ENCODE results near the gene P2RX5. TPM values are rescaled to one million over a fixed set of nuclear protein-coding genes. Genes with fewer than 3 reads are reported as not detected.

P2RX5 gene, protein sequence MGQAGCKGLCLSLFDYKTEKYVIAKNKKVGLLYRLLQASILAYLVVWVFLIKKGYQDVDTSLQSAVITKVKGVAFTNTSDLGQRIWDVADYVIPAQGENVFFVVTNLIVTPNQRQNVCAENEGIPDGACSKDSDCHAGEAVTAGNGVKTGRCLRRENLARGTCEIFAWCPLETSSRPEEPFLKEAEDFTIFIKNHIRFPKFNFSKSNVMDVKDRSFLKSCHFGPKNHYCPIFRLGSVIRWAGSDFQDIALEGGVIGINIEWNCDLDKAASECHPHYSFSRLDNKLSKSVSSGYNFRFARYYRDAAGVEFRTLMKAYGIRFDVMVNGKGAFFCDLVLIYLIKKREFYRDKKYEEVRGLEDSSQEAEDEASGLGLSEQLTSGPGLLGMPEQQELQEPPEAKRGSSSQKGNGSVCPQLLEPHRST
- total RNA-seq: 0.88 and 3.6 TPM in 2 replicates

GRCh38 chr17:3695723-3696411 lies at the start of gene P2RX5:
P2RX5 (minus strand) TSS chr17:3696155; CDS start chr17:3696005, 150 bp downstream.

GRCh38 chr17:3723556-3724377 lies 27.8 kb upstream of the P2RX5 start, which contains the start of gene HASPIN:
HASPIN (plus strand) TSS chr17:3723903; CDS start chr17:3723936, 33 bp downstream.

DNA sequence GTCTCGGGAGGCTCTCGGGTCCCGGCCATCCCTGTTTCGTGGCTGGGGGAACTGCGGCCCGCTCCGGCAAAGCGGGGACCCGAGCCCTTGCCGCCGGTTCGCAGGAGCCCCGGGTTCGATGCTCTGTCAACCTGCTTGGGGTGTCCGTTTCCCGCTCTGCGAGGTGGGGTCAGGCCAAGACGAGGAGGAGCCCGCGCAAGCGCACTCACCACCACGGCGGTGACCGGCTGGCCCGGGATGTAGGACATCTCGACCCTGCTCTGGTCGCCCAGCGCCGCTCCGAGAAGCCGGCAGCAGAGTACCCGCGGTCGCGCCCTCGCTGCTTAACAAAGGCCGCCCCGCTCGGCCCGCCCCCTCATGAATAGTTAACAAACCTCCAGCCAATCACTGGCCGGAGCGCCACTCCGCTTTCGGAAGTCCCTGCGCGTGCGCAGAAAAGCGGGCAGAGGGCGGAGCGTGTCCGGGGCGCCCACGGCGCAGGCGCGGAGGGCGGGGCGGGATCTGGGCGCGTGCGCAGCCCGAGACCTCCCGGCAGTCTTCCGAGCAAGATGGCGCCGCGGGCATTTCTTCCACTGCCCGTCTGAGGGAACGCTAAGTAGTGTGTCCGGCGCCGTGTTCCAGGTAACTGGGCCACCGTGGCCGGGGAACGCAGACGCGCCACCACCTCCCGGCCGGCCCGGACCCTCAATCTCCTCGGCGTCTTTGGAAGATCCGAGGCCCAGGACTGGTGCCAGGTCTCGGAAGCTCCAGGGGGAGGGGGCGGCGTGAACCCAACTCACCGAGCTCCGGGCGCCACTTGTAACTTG lies 27.5 kb downstream of the P2RX5 start, which contains the start of the genes EMC6 and TAX1BP3:
TSS of gene EMC6 (plus strand) at position 534 of the 806 bp plus-strand sequence. CDS start 335 bp downstream, outside the sequence.
TSS of gene TAX1BP3 (minus strand) at position 300 of the 806 bp plus-strand sequence. CDS start at position 248, 52 bp downstream.

GRCh38 chr17:3636154-3636907 lies 59.6 kb downstream of the P2RX5 start, which contains the start of the genes CTNS and SHPK:
CTNS (plus strand) TSS chr17:3636760; CDS start chr17:3640207, 3,447 bp downstream.
SHPK (minus strand) TSS chr17:3636250; CDS start chr17:3636219, 31 bp downstream.

Other genes with a start within 250 kb of the P2RX5 start
- 0.52 TPM in 1 of 2 replicates, not detected in the other for gene SPATA22, start 224.3 kb downstream of the P2RX5 start, total RNA-seq
- 0.13 and 0.48 TPM in 2 replicates for gene ASPA, start 220.2 kb downstream of the P2RX5 start, total RNA-seq
- gene TRPV3, start 138.3 kb downstream of the P2RX5 start, total RNA-seq: 0.08 and 0.13 TPM in 2 replicates
- 0.26 and 2.2 TPM in 2 replicates for gene TRPV1, start 86.7 kb downstream of the P2RX5 start, total RNA-seq
- gene SHPK, start 59.9 kb downstream of the P2RX5 start, total RNA-seq: 15.1 and 16.4 TPM in 2 replicates
- gene CTNS, start 59.4 kb downstream of the P2RX5 start, total RNA-seq: 13.8 and 47.3 TPM in 2 replicates
- 154 and 375 TPM in 2 replicates for gene TAX1BP3, start 27.6 kb downstream of the P2RX5 start, total RNA-seq
- 12.3 and 26.0 TPM in 2 replicates for gene EMC6, start 27.3 kb downstream of the P2RX5 start, total RNA-seq
- gene HASPIN, start 27.7 kb upstream of the P2RX5 start, total RNA-seq: 4.6 and 8.0 TPM in 2 replicates
- 26.0 and 27.7 TPM in 2 replicates for gene ITGAE, start 105.0 kb upstream of the P2RX5 start, total RNA-seq
- gene NCBP3, start 150.1 kb upstream of the P2RX5 start, total RNA-seq: 14.9 and 27.9 TPM in 2 replicates
- gene CAMKK1, start 196.9 kb upstream of the P2RX5 start, total RNA-seq: 0.96 and 3.0 TPM in 2 replicates
- 0.26 and 0.48 TPM in 2 replicates for gene P2RX1, start 220.3 kb upstream of the P2RX5 start, total RNA-seq

Measured in epithelial cell of alveolus of lung (primary cell).